Measurements from ENCODE around the gene MCC. TPM values are rescaled to one million over a fixed set of nuclear protein-coding genes. Genes with fewer than 3 reads are reported as not detected.

Gene MCC
- total and polyA plus RNA-seq, 2 of the 4 experiments (the other 2 are of a cell fraction), result 5.0 to 20.6 TPM

DNA sequence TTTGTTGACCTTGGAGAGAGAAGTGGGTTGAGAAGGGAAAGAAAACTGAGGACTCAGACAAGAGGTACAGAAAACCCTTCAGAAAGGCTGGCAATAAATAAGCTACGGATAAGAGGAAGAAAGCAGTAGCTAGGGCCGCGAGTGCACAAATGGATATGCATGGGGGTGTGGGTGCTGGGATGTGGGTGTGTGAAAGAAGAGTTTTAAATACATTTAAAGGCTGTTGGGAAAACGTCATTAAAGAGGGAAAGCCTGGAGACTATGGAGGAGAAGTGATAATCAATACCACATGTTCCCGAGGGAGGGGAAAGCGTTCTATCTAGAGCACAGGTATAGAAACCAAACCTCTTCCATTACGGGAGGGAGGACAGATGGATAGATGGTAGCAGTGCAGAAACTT is 230.7 kb downstream of the MCC start:
- Histone ChIP-seq H2AFZ (replicated peaks; ENCODE audit: low read length, poor library complexity) (no peak overlapping the region), H4K5ac (ENCODE audit: low read depth, low read length) (no peak overlapping the region), H4K8ac (ENCODE audit: low read depth in 2 of 2, low read length in 2 of 2) (no peak overlapping the region), H3K9me1 (ENCODE audit: insufficient read depth, low read length) (no peaks in the 10 kb centered on the region; the same call in none of the 2 replicates), H3K4me1 (ENCODE audit: control insufficient read depth, insufficient read depth, low read length) (peaks cover 2% of the 10 kb centered on the region; the same call in 1 of the 2 replicates), H3K27me3 (ENCODE audit: control insufficient read depth, insufficient read depth, low read length) (no peaks in the 10 kb centered on the region), H2BK15ac (ENCODE audit: low read depth, low read length) (no peak overlapping the region), H3K4me3 (ENCODE audit: insufficient read depth, low read depth, low read length) (no peak overlapping the region), H2AK9ac (replicated peaks; ENCODE audit: low read depth, low read length, poor library complexity) (no peak overlapping the region), H3K4ac (ENCODE audit: low read depth, low read length) (no peak overlapping the region), H2BK20ac (ENCODE audit: low read depth, low read length) (no peak overlapping the region), H3K79me1 (ENCODE audit: low read depth in 1 of 2, low read length in 2 of 2) (peaks cover 15 to 36% of the 10 kb centered on the region in 2 experiments), H3K9ac (ENCODE audit: low read depth, low read length) (no peak overlapping the region), H3K9me3 (ENCODE audit: control insufficient read depth, insufficient read depth, low read length) (no peaks in the 10 kb centered on the region), H3K36me3 (ENCODE audit: control insufficient read depth, insufficient read depth, low read length) (no peaks in the 10 kb centered on the region; the same call in 1 of the 2 replicates), H2BK5ac (ENCODE audit: low read depth, low read length, poor library complexity, severe bottlenecking) (no peak overlapping the region), H3K56ac (ENCODE audit: extremely low read depth, insufficient read depth, low read length) (no peak overlapping the region), H3K14ac (replicated peaks; ENCODE audit: low read depth, low read length) (no peak overlapping the region), H3K23ac (ENCODE audit: low read depth, low read length) (no peak overlapping the region), H4K20me1 (ENCODE audit: insufficient read depth, low read length) (no peaks in the 10 kb centered on the region), H2BK120ac (ENCODE audit: low read depth, low read length) (no peak overlapping the region), H3K4me2 (ENCODE audit: low read depth, low read length) (no peak overlapping the region), H2AK5ac (ENCODE audit: low read depth, low read length) (no peak overlapping the region), H4K91ac (ENCODE audit: insufficient read depth, low read depth, low read length) (no peak overlapping the region), H3K18ac (ENCODE audit: low read depth, low read length) (no peak overlapping the region), H3K27ac (ENCODE audit: insufficient read depth, low read length) (no peak overlapping the region)
- ATAC-seq (ENCODE audit: low read depth), result no peak
- DNase-seq, result no peak
- intact Hi-C loops (cut with micrococcal nuclease) (no loop called here), in situ Hi-C loops (cut with MboI; ENCODE audit: low sequenced_read_pairs) (no loop called here), dilution Hi-C loops (cut with HindIII; ENCODE audit: low sequenced_read_pairs, unreplicated experiment) (no loop called here)
- no TSS peak for BruUV-seq (replicated peaks)
- POLR2A ChIA-PET (ENCODE audit: unreplicated experiment), result no interaction called here
- TF ChIP-seq NFE2L2 (IDR thresholded peaks at IDR 0.05; ENCODE audit: low read depth, low read length) (no peak), CEBPB (IDR thresholded peaks at IDR 0.05; ENCODE audit: low read depth, low read length) (no peak), MXI1 (IDR thresholded peaks at IDR 0.05; ENCODE audit: borderline replicate concordance, low read depth, low read length) (no peak), MAZ (IDR thresholded peaks at IDR 0.05; ENCODE audit: borderline replicate concordance, low read depth, low read length) (no peak), FOS (IDR thresholded peaks at IDR 0.05; ENCODE audit: low read depth, low read length) (no peak), POLR2A (IDR thresholded peaks at IDR 0.05; ENCODE audit: low read depth, low read length) (no peak), RCOR1 (IDR thresholded peaks at IDR 0.05; ENCODE audit: insufficient replicate concordance, low read length) (no peak), RFX5 (IDR thresholded peaks at IDR 0.05; ENCODE audit: low read depth, low read length) (no peak), SMC3 (IDR thresholded peaks at IDR 0.05; ENCODE audit: low read depth, low read length) (no peak), CHD1 (IDR thresholded peaks at IDR 0.05; ENCODE audit: low read depth, low read length) (no peak), RAD21 (IDR thresholded peaks at IDR 0.05; ENCODE audit: low read length) (no peak), BHLHE40 (IDR thresholded peaks at IDR 0.05; ENCODE audit: low read depth, low read length) (no peak), MAFK (IDR thresholded peaks at IDR 0.05; ENCODE audit: low read depth, low read length) (no peak)
- TF ChIP-seq, protein P1, sequence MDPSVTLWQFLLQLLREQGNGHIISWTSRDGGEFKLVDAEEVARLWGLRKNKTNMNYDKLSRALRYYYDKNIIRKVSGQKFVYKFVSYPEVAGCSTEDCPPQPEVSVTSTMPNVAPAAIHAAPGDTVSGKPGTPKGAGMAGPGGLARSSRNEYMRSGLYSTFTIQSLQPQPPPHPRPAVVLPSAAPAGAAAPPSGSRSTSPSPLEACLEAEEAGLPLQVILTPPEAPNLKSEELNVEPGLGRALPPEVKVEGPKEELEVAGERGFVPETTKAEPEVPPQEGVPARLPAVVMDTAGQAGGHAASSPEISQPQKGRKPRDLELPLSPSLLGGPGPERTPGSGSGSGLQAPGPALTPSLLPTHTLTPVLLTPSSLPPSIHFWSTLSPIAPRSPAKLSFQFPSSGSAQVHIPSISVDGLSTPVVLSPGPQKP (IDR thresholded peaks at IDR 0.05; ENCODE audit: borderline replicate concordance, low read depth, low read length), result no peak
- TF ChIP-seq, protein P2, sequence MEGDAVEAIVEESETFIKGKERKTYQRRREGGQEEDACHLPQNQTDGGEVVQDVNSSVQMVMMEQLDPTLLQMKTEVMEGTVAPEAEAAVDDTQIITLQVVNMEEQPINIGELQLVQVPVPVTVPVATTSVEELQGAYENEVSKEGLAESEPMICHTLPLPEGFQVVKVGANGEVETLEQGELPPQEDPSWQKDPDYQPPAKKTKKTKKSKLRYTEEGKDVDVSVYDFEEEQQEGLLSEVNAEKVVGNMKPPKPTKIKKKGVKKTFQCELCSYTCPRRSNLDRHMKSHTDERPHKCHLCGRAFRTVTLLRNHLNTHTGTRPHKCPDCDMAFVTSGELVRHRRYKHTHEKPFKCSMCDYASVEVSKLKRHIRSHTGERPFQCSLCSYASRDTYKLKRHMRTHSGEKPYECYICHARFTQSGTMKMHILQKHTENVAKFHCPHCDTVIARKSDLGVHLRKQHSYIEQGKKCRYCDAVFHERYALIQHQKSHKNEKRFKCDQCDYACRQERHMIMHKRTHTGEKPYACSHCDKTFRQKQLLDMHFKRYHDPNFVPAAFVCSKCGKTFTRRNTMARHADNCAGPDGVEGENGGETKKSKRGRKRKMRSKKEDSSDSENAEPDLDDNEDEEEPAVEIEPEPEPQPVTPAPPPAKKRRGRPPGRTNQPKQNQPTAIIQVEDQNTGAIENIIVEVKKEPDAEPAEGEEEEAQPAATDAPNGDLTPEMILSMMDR (conservative IDR thresholded peaks at IDR 0.05; ENCODE audit: low read depth, low read length), result no peak
- TF ChIP-seq, protein P3, sequence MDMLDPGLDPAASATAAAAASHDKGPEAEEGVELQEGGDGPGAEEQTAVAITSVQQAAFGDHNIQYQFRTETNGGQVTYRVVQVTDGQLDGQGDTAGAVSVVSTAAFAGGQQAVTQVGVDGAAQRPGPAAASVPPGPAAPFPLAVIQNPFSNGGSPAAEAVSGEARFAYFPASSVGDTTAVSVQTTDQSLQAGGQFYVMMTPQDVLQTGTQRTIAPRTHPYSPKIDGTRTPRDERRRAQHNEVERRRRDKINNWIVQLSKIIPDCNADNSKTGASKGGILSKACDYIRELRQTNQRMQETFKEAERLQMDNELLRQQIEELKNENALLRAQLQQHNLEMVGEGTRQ (IDR thresholded peaks at IDR 0.05; ENCODE audit: low read depth, low read length), result no peak
- WGBS, 2 experiments (ENCODE audit: extremely low coverage in 2 of 2, insufficient read length in 1 of 2), result 67% methylated on average over 1 of the region's 7 CpGs; no CpG with 5 or more reads in 1 of the 2 experiments
- CTCF ChIA-PET, result no interaction called here
